Parathyroid adenoma (tissue), 2 donors: ENCODE results near the gene S100P.

ENCODE experiments used
- H2AFZ ChIP-seq: fragments of 300-600 bp; sonication (generic); one replicate; pipeline ENCODE4 v1.7.0; 2017; ENCODE audit warnings: antibody characterized with exemption, mild to moderate bottlenecking
- H3K27ac ChIP-seq: fragments of 300-600 bp; sonication (generic); one replicate; pipeline ENCODE4 v1.7.0; 2017
- H3K27me3 ChIP-seq: fragments of 300-600 bp; sonication (generic); one replicate; pipeline ENCODE4 v1.7.0; 2017; ENCODE audit warnings: low read length; ENCODE audit not compliant: control insufficient read depth, insufficient read depth
- H3K36me3 ChIP-seq: fragments of 300-600 bp; sonication (generic); one replicate; pipeline ENCODE4 v1.7.0; 2017; ENCODE audit warnings: low read length; ENCODE audit not compliant: control insufficient read depth, insufficient read depth
- H3K4me1 ChIP-seq: fragments of 300-600 bp; sonication (generic); one replicate; pipeline ENCODE4 v1.7.0; 2017; ENCODE audit warnings: control low read depth
- H3K4me2 ChIP-seq: fragments of 300-600 bp; sonication (generic); one replicate; pipeline ENCODE4 v1.7.0; 2017; ENCODE audit warnings: low read length
- H3K4me3 ChIP-seq: fragments of 300-600 bp; sonication (generic); one replicate; pipeline ENCODE4 v1.7.0; 2017; ENCODE audit warnings: low read depth, low read length
- H3K79me2 ChIP-seq: fragments of 300-600 bp; sonication (generic); one replicate; pipeline ENCODE4 v1.7.0; 2017; ENCODE audit warnings: control low read depth
- H3K9ac ChIP-seq: fragments of 300-600 bp; sonication (generic); one replicate; pipeline ENCODE4 v1.7.0; 2017; ENCODE audit warnings: mild to moderate bottlenecking
- H3K9me3 ChIP-seq: fragments of 300-600 bp; sonication (generic); one replicate; pipeline ENCODE4 v1.7.0; 2017; ENCODE audit warnings: low read length; ENCODE audit not compliant: control insufficient read depth
- TF ChIP-seq, protein P1 (sequence below): fragments of 300-600 bp; sonication (generic); IDR thresholded peaks from one replicate; pipeline ENCODE4 v1.7.0; 2017; ENCODE audit warnings: antibody characterized with exemption, mild to moderate bottlenecking
- donor health status: primary hyperparathyroidism.

The S100P gene

GRCh38 chr4:6727081-6727942 is 33.6 kb downstream of the S100P start:
- Histone ChIP-seq H3K4me2 (no peak overlapping the region), H3K9ac (no peak overlapping the region), H3K36me3 (no peaks in the 10 kb centered on the region), H3K79me2 (no peaks in the 10 kb centered on the region), H3K27me3 (no peaks in the 10 kb centered on the region), H2AFZ (no peak overlapping the region), H3K4me3 (no peak overlapping the region), H3K27ac (no peak overlapping the region), H3K4me1 (no peaks in the 10 kb centered on the region), H3K9me3 (no peaks in the 10 kb centered on the region)
- TF ChIP-seq, protein P1, sequence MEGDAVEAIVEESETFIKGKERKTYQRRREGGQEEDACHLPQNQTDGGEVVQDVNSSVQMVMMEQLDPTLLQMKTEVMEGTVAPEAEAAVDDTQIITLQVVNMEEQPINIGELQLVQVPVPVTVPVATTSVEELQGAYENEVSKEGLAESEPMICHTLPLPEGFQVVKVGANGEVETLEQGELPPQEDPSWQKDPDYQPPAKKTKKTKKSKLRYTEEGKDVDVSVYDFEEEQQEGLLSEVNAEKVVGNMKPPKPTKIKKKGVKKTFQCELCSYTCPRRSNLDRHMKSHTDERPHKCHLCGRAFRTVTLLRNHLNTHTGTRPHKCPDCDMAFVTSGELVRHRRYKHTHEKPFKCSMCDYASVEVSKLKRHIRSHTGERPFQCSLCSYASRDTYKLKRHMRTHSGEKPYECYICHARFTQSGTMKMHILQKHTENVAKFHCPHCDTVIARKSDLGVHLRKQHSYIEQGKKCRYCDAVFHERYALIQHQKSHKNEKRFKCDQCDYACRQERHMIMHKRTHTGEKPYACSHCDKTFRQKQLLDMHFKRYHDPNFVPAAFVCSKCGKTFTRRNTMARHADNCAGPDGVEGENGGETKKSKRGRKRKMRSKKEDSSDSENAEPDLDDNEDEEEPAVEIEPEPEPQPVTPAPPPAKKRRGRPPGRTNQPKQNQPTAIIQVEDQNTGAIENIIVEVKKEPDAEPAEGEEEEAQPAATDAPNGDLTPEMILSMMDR: no peak

GRCh38 chr4:6727943-6728250 is 34.2 kb downstream of the S100P start:
- Histone ChIP-seq H3K27ac (no peak overlapping the region), H3K9ac (no peak overlapping the region), H3K27me3 (no peaks in the 10 kb centered on the region), H3K36me3 (no peaks in the 10 kb centered on the region), H3K9me3 (no peaks in the 10 kb centered on the region), H3K4me3 (no peak overlapping the region), H2AFZ (no peak overlapping the region), H3K79me2 (no peaks in the 10 kb centered on the region), H3K4me1 (no peaks in the 10 kb centered on the region), H3K4me2 (no peak overlapping the region)
- TF ChIP-seq, protein P1: no peak

GRCh38 chr4:6728320-6729029 is 34.8 kb downstream of the S100P start:
- no peaks in the 10 kb centered on the region for H3K79me2 ChIP-seq
- H2AFZ ChIP-seq: no peak overlapping the region
- no peaks in the 10 kb centered on the region for H3K27me3 ChIP-seq
- H3K9ac ChIP-seq: no peak overlapping the region
- H3K36me3 ChIP-seq: no peaks in the 10 kb centered on the region
- H3K4me1 ChIP-seq: no peaks in the 10 kb centered on the region
- H3K9me3 ChIP-seq: no peaks in the 10 kb centered on the region
- TF ChIP-seq, protein P1: no peak
- H3K27ac ChIP-seq: no peak overlapping the region
- H3K4me3 ChIP-seq: no peak overlapping the region
- H3K4me2 ChIP-seq: no peak overlapping the region

GRCh38 chr4:6730603-6731317 is 37.1 kb downstream of the S100P start:
- no peaks in the 10 kb centered on the region for H3K79me2 ChIP-seq
- H3K4me1 ChIP-seq: no peaks in the 10 kb centered on the region
- H3K9me3 ChIP-seq: no peaks in the 10 kb centered on the region
- no peak overlapping the region for H3K9ac ChIP-seq
- no peaks in the 10 kb centered on the region for H3K27me3 ChIP-seq
- no peak overlapping the region for H3K4me3 ChIP-seq
- H2AFZ ChIP-seq: no peak overlapping the region
- no peak overlapping the region for H3K4me2 ChIP-seq
- H3K27ac ChIP-seq: no peak overlapping the region
- TF ChIP-seq, protein P1: no peak
- no peaks in the 10 kb centered on the region for H3K36me3 ChIP-seq
